ENCODE data around the gene MAML1.

The MAML1 gene

DNA sequence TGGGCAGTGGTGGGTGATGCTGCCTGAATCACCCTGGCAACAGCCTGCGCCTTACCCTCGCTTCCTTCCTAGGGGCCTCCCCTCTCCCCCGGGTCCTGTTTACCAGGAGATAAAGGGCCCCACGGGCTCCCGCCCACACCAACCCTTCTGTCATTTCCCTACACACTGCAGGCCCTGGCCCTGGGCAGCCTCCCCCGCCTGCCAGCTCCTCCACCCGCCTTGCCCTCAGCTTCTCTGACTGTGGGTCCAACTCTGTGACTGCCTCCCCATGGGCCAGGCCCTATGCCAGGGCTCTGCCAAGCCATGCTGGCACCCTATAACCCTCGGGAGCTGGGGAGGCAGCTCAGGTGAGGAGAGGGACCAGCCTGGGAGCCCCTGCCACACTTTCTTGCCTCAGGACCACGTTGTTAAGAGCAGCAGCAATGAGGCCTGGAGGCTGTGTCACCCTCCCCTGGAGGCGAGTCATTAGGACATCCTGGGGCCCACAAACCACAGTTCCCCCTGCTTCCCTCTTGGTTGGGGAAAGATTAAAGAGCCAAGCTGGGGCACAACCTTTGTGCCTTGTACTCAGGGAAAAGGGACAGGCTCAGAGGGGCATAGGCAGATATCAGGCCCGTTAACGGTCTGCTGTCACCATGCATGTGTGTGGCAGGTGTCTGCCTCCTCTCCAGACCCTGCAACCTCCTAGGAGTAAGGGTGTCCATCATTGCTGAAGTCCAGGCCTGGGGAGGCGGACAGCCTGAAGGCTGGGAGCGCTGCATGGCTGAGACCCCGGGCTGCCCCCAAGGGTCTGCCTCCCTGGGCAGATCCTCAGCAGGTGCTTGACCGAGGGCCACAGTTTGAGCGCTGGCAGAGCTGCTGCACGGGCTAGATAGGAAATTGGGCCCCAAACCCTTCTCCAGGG, 71.3 kb downstream of the MAML1 start:
- DNase-seq (ENCODE audit: extremely low read depth in 1 of 2, low read depth in 1 of 2) = no peak

DNA sequence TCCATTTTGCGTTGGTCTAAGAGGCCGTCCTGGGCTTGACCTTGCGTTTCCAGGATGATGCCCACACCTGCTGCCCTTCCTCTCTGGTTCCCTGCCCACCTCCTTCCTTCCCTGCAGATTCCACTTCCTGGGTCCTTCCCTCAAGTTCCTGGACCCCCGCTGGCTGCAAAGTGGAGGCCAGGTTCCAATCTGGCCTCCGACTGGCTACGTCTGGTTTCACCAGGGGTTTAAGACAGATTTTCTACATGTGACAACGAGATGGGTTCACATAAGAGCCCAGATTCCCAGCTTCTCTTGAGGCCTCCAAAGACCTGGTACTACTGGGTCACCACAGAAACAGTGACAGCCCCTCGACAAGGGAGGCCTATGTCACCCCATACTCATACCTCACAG, 71.9 kb downstream of the MAML1 start:
- DNase-seq (ENCODE audit: extremely low read depth in 1 of 2, low read depth in 1 of 2) = no peak

DNA sequence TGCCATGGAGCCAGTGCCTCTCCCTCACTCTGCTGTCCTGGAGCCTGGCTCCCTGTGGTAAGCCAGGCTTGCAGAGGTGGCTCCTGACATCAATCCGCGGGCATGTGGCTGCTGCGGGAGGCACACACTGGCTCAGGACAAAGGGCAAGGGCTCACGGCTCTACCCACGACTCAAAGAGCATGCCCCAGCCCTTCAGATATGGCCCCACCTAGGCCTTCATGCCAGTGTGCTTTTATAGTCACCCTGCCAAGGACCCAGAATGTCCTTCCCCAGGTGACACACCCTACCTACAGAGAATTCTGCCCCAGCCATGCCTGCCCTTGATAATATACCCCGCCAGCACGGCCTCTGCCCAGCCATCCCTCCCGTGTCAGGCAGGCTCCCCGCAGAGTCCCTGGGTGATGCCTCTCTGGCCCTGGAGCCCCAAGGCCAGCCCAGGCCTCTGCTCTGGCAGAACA, 72.5 kb downstream of the MAML1 start:
- no peak for DNase-seq (ENCODE audit: extremely low read depth in 1 of 2, low read depth in 1 of 2)

DNA sequence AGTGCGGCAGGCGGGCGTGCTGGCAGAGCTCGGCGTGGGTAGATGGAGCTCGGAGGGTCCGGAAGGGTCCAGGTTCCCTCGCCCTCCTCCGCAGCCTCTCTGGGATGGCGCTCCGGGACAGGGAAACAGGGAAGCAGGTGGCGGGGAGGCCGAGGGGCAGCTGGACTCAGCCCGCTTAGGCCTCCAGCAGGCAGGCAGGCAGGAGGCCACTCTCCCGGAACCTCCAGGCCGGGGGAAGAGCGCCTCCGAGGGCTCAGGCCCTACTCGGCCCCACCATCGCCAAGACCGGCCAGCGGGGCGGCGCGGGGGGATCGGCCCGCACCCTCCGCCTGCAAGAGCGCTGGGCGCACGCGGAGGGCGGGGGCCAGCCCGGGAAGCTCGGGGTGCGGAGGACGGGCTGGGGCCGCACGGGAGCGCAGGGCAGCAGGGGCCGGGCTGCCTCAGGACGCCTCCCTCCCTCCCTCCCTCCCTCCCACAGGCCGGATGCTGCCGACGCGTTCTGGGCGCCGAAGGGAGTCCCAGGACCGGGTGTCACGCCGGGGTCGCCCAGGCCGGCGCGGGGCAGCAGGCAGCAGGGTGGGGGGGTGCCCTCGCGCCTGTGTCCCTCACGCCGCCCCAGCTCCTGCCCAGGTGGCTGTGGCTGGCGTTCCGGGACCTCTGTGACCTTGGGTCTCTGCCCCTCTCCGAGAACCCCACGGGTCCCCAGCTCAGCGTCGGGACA, 73.1 kb downstream of the MAML1 start:
- no peak for DNase-seq (ENCODE audit: extremely low read depth in 1 of 2, low read depth in 1 of 2)

DNA sequence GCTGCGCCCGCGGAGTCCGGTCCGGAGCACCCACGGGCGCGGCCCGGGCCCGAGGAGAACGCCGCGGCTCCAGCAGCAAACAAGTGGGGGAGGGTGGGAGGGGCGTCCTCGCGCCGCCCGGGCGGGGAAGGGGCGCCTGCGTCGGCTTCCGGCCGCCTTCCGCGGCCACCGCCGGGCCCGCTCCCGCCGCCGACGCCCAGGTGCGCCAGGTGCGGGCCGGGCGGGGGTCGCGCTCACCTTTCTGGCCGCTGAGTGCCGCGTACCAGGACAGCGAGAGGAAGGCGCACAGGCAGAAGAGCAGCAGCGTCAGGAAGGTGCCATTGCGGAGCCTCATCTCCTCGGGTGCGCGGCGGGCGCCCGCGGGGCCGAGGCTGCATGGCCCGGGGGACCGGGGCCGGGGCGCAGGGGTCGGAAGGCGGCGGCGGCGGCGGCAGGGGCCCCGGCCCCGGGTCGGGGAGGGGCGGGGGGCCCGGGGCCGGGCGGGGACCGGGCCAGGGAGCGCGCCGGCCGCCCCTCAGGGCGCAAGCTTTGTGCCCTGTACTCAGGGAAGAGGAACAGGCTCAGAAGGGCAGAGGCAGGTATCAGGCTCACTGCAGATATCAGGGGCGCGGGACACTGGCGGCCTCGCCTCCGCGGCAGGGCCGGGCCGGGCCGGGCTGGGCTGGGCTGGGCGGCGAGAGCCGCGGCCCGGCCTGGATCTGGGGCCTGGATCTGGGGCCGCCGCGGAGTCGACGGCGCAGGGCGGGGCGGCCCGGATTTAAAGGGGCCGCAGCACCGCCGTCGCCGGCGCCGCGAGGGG, 73.8 kb downstream of the MAML1 start, which contains the start of gene MGAT4B:
Gene MGAT4B (minus strand): TSS at position 617 of the 799 bp plus-strand sequence. CDS start 283 bp downstream, at position 334.
- DNase-seq (ENCODE audit: extremely low read depth in 1 of 2, low read depth in 1 of 2) = peak in 1 of 2 donors; percentile 54

DNA sequence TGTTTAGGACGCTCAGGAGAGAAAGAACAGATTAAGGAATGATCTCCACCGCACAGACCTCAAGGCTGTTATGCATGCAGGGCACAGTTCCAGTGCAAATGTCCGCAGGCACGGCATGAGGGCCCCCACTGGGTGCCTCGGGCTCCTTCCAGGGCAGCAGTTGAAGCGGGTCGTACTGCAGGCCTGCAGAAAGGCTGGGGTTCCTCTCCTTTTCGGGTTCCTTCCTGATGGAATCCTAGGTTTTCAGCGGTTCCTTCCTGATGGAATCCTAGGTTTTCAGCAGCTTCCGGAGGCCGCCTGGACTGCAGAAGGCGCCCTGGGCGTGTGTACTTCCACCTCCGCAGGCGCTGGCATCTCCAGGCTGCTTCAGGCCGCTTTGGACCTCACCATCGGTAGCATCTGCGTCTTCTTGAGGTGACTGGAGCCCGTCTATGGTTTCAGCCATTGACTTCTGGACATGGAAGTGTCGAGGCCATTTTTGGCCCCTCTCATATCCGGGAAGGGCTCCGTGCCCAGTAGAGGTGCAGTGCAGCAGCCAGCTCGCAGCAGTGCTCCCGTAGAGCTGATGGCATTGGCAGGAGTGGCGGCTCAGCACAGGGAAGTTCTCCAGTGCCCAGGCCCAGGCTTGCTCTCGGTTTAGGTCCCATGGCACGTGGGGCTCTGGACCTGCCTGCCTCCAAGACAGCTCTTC, 79.7 kb downstream of the MAML1 start:
- no peak for DNase-seq (ENCODE audit: extremely low read depth in 1 of 2, low read depth in 1 of 2)

DNA sequence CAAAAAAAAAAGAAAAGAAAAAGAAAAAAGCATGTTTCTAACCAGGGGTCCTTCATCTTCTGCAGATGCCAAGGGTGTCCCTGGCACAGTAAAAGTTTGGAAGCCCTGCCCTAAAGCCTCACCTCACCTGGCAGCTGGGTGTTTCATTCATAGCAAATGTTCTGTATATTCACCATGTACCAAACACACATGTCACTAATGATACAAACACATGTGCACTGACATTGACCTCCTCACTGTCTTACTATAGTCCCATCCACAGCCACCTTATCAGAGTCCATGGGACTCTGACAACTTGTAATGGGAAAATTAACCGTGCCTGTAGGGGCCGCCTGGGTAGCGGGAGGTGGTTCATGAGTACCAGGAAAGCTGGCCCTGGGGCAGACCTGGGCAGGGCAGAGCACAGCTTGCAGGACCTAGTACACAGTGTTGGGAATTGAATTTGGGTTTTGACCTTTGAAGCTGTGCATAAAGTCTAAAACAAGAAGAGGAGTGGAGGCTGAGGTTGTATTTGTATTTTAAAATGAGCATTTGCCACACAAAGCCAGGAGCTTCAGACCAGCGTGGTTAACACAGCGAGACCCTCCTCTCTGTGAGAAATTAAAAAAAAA, 80.5 kb downstream of the MAML1 start:
- DNase-seq (ENCODE audit: extremely low read depth in 1 of 2, low read depth in 1 of 2) = no peak

DNA sequence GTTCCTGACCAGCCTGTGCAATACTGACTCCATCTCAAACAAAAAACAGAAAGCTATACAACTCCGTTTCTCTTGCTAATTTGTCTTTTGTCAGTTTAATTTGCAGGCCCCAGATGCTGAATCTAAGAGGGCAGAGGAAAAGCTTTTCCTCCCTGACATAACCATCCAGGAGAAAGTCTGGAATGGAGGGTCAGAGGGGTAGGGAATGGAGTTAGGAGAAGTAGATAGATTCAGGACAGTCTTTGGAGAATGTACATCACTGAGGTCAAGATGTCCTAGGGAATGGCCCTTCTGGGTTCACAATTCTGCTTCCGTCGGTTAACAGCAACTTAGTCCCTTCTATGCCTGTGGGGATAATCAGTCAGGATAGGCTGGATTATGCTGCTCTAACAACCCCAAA, 81.5 kb downstream of the MAML1 start:
- DNase-seq (ENCODE audit: extremely low read depth in 1 of 2, low read depth in 1 of 2) = no peak

DNA sequence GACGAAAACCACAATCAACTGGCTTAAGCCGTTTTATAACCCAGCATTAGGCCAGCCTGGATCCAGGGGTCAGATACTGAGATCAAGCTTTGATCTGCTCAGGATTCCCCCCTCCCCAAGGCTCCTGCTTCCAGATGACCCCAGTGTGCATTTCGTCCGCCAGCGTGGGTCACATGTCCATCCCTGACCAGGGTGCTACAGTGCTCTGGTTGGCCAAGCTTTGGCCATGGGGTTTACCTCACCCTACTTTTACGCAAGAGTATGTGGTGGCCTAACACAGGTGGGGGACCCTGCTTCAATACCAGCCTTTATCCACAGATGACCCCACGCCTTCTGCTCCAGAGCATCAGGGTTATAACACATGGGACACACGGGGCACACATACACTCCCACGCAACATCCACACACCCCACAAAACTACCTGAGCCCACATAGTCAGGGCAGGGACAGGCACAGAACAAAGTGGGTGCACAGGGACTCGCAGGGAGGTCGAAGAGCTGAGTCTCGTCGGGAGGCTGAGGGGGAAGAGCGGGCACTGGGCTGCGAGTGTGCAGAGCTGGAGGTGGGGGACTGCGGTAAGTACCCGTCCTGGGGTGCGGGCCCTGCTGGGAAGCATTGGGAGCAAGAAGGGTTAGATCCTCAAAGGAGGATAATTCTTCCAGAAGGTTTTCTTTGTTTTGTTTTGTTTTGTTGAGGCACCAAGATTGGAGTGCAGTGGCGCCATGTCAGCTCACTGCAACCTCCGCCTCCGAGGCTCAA, 83.0 kb downstream of the MAML1 start:
- no peak for DNase-seq (ENCODE audit: extremely low read depth in 1 of 2, low read depth in 1 of 2)

DNA sequence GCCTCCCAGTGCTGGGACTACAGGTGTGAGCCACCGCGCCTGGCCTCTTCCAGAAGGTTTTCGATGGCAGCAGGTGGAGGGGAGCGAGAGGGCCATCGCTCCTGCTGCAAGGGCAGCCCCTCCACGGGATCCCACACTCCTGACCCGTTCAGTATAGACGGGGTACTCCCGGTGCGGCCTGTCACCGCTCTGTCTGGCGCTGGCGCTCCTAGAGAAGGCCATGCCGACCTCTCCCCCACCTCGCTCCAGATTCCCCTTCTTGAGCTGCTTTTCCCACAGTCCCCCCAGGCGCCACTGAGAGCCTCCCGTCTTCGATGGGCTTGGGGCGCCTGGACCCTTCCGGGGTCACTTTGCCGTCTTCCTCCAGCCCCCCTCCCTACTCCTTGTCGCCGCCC, 83.8 kb downstream of the MAML1 start:
- no peak for DNase-seq (ENCODE audit: extremely low read depth in 1 of 2, low read depth in 1 of 2)

DNA sequence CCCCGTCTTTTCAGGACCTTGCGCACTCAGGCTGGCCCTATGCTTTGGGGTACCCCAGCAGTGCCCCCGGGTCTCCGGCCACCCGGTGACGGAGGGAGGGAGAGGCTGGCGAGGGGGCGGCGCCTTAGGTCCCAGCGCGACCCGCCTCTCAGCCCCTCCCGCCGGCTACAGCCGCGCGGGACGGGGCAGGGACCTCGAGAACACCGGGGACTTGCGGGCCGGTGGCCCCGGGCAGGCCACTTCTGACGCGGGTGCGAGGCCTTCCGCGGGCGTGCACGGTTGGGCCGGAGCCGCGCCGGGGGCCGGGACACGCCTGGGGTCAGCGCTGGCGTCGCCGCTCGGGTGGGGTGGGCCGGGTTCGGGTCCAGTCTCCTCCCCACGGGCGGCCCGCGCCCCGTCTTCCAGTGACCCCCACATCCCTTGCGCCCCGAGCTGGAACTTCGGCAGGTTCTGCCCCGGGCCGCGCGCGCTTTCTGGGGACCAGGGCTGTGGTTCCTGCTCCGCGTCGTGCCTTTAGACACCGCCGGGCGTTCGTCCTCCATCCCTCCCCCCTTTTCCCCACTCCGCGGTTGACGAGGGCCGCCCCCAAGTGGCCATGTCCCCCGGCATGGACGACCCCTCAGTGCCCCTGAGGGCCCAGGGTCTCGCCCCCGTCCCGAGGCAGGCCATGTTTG, 84.3 kb downstream of the MAML1 start:
- DNase-seq (ENCODE audit: extremely low read depth in 1 of 2, low read depth in 1 of 2) = no peak

DNA sequence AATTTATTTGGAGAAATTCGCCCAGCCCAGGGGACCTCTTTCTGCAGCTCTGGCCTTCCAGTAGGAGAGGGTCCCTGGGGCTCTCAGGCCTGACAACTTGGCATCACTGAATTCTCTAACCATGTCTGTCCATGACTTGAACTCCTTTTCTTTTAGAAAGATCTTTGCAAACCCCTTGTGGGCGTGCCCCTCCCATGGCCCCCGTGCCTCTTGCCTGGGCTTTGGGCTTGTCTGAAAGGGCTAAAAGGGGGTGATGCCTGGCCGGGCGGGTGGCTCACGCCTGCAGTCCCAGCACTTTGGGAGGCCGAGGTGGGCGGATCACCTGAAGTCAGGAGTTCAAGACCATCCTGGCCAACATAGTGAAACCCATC, 84.8 kb downstream of the MAML1 start:
- no peak for DNase-seq (ENCODE audit: extremely low read depth in 1 of 2, low read depth in 1 of 2)

DNA sequence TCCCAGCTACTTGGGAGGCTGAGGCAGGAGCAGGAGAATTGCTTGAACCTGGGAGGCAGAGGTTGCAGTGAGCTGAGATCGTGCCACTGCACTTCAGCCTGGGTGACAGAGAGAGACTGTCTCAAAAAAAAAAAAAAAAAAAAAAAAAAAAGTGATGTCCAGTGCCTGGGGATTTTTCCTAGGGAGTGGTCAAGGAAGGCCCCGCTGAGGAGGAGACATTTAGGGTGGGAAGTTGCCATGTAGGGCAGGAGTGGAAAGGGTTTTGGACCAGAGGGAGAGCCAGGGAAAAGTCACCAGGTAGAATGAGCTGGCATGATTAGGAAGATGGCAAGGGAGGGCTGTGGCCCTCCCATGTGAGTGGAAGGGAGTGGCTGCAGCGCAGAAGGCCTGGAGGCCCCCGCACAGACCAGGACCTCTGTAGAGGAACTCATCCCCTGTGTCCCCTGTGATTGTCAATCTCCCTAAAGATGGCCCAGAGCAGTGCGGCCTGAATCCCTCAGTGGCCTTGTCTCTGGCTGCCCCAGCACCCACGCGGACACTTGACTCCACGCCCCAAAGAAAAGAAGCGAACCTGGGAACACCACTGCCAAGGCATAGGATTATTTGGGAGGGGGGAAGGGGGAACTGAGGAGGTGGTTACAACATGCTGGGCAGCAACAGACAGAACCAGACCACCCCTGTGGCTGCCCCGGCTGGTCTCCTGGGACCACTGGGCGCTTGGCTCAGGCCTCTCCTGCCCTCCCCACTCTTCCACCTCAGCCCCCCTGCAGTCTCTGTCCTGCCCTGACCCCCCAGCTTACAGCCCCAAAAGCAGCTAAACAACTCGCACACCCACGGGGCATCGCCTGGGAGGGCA, 85.5 kb downstream of the MAML1 start:
- DNase-seq (ENCODE audit: extremely low read depth in 1 of 2, low read depth in 1 of 2) = no peak

DNA sequence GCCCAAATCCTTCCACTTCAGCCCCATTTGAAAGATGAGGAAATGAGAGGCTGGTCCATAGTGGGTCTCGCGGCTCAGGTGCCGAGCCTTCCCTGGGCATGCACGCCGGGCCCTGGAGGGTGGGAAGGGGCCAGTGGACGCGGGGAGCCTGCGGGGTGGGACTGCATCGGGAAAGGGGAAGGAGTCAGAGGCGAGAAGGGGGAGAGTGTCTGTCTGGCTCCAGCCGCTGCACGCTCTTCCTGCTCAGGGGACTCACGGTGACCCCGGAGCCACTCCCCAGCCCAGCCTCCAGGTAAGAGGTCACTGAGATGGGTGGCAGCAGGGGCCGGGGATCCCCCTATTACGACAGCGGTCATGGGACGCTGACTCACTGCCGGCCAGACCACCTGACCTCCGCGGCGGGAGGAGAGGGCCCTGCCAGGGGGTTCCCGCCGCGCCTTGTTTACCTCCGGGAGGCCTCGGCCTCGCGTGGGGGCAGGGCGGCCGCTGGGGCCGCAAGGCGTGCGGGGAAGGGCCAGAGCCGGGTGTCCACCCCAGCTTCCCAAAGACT, 86.2 kb downstream of the MAML1 start:
- DNase-seq (ENCODE audit: extremely low read depth in 1 of 2, low read depth in 1 of 2) = peak; percentile 66 to 79

DNA sequence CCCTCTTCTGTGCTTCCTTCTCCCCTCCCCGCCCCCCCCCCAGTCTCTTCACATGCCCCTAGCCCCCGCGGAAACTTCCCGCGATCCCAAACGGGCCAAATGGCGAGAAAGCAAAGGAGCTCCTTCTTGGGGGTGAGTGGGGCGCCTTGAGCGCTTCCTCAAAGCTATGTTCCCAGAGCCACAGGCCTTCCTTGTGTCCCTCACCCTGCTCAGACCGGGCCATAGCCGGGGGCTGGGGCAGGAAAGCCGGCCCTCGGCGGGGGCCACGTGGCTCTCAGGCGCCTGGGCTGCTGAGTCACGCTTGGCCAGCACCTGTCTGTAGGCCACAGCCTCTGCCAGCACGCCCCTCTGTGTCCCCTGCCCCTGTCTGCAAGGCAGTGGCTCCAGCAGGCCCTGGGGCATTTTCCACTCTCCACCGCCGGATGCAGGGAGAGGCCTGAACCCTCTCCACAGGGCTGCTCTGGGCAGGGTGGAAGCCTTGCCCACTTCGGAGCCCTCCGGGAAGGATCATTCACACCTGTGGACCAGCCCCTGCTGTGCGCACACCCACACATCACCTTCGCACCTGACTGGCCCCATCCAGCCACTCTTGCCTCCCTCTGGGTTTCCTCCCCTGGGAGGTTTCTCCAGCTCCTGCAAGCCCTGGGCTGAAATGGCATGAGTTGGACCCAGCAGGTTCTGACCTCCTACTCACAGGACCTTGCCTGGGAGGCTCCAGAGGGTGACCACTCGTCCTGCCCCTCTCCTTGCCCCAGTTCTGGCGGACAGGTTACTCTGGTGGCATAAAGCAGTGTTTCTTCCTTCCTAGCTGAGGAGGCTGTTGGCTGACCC, 86.9 kb downstream of the MAML1 start:
- DNase-seq (ENCODE audit: extremely low read depth in 1 of 2, low read depth in 1 of 2) = no peak

DNA sequence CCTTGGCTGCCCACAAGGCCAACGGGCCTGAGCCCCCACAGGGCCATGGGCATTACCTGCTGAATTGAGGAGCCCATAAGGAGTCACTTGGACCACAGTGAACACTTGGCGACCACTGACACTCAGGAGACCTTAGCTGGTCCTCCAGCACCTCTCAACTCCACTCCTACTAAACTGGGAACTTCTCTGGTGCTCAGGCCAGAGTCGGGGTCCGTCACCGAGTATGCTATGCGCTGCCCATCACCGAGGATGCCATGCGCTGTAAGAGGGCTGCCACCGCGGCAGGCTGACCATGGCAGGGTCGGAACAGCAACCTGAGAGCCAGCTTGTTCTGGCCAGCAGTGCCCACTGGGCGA, 87.5 kb downstream of the MAML1 start:
- no peak for DNase-seq (ENCODE audit: extremely low read depth in 1 of 2, low read depth in 1 of 2)
